ENCODE data around the gene CDKAL1.

- TF ChIP-seq MAX (IDR thresholded peaks at IDR 0.05) (no peak), ZBTB7A (IDR thresholded peaks at IDR 0.05; ENCODE audit: low read depth) (no peak), USF1 (IDR thresholded peaks at IDR 0.05) (no peak), EP300 (IDR thresholded peaks at IDR 0.05; ENCODE audit: borderline replicate concordance) (no peak), TAF1 (IDR thresholded peaks at IDR 0.05; ENCODE audit: low read depth) (no peak), RAD21 (IDR thresholded peaks at IDR 0.05; ENCODE audit: low read depth) (no peak)
Observed at GRCh38 chr6:20947977-20948376, 413.7 kb downstream of the CDKAL1 start.
